HG02623 (cell line): ENCODE measurements around the gene POGLUT3.

ENCODE experiments used
- ATAC-seq: cut with Tn5 transposase; IDR thresholded peaks from one replicate; pipeline ENCODE4 v1.9.1; 2021; ENCODE audit warnings: moderate library complexity; ENCODE audit not compliant: unreplicated experiment

POGLUT3 gene, protein sequence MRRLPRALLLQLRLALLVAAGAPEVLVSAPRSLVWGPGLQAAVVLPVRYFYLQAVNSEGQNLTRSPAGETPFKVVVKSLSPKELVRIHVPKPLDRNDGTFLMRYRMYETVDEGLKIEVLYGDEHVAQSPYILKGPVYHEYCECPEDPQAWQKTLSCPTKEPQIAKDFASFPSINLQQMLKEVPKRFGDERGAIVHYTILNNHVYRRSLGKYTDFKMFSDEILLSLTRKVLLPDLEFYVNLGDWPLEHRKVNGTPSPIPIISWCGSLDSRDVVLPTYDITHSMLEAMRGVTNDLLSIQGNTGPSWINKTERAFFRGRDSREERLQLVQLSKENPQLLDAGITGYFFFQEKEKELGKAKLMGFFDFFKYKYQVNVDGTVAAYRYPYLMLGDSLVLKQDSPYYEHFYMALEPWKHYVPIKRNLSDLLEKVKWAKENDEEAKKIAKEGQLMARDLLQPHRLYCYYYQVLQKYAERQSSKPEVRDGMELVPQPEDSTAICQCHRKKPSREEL

DNA sequence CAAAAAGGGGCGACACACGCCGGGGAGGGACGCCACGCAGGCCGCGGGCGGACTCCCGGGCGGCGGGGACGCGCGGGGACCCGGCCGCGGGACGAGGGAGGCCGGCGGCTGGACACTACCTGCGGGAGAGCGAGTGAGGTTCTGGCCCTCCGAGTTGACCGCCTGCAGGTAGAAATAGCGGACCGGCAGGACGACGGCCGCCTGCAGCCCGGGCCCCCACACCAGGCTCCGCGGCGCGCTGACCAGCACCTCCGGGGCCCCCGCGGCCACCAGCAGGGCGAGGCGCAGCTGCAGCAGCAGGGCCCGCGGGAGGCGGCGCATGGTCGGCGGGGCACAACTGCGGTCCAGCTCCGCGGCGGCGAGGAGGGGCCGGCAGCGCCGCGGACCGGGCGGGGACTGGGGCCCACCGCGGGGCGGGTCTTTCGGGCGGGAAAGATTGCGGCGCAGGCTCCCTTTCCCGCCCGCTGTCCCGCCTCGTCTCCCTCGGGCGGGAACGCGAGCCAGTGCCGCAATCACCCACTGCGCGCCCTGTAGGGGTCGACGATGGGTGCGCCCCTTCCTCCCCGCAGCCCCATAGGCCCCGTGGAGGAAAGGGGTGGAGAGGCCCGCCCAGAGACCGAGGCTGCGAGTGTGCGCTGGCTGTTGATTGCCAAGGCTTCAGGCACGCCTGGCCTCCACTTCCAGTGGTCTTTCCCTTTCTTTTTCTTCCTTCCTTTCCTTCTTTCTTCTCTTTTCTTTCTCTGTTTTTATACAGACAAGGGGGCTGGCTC, at the start of gene POGLUT3:
TSS of gene POGLUT3 (minus strand) at position 339 of the 770 bp plus-strand sequence. CDS start at position 321, 18 bp downstream.
- peak; percentile 61 for ATAC-seq

DNA sequence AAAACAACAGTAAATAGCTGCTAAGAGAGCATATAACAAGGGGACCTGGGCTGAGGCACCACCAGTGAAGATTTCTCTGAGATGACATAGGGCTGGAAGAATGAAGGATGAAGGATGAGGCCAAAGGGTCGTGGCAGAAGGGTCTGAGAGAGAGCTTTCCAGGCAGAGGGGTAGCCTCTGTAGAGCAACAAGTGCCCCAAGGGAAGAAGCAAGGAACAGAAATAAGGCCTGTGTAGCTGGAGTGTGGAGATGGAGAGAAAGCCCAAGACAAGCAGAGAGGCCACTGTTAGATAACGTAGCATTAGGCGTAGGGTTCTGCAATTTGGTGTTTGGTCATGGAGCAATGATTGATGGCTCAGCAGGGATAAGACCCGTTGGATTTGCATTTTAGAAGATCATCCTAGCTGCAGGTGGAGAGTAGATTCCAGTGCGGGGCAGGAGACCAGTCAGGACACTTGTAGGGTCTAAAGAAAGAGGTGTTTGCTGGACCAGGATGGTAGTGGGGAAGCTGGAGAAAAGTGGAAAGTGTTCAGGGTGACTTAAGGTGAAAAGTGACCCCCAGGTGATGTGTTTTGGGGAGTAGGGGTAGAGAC, 47.8 kb upstream of the POGLUT3 start:
- ATAC-seq, result no peak

DNA sequence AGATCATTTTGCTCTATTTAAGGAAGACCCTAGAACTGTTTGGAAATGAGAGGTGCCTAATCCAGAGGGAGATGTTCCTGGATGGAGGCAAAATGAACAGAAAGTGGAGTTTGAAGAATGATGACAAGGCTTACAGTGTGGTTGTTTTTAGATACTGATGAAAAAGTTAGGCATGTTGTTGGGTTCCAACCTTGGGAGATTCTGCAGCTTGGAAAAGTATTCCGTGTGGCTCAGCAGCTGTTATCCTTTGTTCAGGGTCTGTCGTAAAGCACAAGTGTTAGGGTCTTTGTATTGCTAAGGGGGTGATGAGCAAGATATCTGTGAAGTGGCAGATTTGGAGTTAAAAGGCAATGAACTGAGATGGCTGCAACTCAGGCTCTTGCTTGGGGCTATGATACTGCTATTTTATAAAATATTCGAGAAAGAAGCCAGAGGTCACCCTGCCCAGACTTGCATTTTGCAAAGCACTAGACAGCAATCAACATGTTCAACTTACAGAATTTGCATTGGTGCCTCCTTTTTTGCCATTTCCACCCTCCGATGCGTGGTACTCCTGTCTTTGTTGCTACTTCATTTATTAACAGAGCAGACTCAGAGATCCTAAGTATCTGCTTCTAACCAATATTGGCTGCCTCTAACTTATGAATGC, 45.3 kb upstream of the POGLUT3 start:
- ATAC-seq, result no peak

DNA sequence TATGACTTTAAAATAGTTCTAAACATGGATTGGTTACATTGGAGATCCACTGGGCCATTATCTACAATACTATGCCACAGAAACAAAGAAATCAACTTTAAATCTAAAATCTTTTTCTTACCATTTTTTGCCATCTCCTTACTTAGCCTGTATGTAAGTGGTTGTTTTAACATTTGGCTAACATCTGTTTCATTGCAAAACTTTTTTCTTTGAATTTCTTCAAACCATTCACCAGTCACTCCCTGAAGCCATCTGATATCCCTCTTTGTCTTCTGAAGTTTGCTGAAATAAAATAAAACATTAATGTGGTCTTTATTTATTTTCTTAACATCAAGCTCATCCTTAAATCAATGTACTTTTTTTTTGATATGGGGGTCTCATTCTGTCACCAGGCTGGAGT, 43.3 kb upstream of the POGLUT3 start:
- no peak for ATAC-seq

DNA sequence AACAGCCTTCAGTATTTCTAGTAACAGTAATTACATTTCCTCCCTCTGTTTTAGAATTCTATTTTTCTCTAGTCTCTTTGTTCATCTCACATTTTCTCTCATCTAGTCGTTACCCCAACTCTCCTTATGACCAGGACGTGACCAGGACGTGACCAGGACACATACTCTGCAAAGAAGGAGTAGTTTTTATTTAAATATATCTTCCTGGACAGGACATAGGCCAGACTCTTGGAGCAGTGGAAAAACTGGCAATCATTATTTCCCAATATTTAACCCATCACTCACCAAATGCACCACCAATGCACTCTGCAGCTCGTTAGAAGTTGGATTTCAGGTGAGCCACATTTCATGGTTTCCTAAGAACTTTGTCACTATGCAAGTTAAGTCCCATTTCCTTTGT, 40.3 kb upstream of the POGLUT3 start:
- no peak for ATAC-seq

DNA sequence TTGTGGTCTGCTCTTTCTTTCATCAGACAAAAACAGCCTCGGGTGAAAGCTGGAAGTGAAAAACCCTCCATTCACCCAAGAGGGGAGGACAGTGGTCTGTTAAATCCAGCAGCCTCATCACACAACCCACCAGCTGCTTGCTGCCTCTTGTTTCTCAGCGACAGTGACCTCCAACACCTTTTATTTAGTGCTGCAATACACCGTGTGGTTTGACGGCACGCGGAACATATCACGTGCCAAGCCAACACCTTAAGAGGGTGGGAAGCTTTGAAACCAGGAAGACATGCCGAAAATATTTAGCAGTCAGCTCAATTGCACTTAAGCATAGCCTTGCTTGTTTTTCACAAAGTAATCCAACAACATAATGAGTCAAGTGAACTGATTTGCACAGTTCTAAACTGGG, 39.8 kb upstream of the POGLUT3 start:
- no peak for ATAC-seq

DNA sequence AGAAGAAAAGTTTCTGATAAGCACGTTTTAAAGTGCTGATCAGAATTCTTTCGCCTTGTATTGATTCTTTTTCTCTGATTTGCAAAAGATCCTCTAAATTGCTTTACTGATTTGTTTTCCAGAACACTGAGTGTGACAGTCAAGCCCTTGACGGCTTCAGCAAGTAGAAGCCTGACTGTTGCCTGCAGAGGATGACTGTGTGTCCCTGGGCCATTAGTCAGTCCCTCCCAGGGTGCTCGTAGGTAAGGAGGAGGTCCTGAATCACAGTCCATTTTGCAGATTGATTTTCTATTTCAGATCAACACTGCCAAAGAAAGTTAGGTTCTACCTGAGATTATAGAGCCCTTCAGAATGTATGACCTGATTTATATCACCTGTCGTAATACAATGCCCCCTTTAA, 38.6 kb upstream of the POGLUT3 start:
- ATAC-seq, result no peak

DNA sequence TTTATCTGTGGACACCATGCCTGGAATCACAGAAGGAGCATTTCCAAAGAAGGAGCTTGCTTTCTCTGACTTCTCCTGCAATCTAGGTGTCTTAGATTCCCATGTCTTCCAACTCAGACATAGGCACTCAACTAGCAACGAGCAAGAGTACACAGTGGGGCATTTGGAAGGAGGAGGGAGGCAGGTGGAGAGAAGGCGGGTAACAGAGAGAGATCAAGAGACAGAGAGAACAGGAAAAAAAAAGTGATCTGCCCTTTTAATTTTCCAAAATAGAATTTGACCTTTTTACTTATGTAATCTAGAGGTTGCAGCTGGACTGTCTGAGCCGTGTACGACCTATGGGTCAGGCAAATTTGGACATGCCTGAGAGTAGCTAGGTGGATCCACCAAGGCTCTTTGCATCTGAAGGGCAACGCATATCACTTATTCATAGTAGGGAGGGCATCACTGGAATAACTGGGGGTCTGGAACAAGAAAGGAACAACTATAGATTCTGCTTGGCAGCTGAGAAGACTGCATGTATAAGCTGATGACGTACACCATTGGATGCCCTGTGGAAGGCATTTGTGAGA, 37.3 kb upstream of the POGLUT3 start:
- no peak for ATAC-seq

DNA sequence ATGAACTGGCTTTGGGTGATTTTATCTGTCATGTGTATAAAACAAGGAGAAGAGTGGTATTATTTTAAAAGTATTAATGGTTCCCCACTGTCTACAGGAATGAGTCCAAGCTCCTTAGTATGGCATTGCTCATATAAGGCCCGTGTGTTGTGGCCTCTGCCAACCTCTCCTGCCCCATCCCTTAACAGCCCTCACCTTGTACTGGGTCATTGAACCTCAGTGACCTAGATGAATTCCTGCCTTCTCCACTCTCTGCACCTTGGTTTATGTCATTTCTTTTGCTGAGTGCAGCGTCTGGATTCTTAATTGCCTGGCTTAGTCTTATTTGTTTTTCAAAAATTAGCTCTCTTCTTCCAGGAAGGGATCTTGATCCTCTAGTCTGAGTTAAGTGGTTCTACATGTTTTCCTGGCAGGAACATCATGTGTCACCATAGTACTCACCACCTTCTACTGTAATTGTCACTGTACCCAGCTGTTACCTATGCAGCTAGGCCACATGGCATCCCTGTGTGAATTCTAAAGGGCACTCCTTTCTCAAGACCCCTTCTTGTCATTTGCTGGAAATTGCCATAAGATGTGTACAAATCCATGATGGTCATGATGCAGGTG, 36.2 kb upstream of the POGLUT3 start:
- ATAC-seq, result no peak

DNA sequence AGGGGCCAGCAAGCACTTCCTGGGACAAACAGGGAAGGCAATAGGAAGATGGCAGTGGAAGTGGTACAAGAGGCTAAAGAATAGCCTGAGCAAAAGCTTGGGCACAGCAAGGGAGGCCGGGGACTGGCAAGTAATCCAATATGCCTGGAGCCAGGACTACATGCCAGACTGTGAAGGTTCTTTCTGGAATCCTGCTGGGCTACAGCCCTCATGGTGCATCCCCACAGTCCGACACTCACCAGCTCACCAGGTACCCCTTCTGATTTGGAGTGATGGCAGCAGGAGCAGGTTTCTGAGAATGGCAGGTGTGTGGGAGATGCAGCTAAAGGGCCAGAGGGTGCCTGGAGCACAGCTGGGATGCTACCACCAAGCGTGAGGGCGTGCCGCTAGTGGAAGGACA, 32.2 kb upstream of the POGLUT3 start:
- no peak for ATAC-seq

DNA sequence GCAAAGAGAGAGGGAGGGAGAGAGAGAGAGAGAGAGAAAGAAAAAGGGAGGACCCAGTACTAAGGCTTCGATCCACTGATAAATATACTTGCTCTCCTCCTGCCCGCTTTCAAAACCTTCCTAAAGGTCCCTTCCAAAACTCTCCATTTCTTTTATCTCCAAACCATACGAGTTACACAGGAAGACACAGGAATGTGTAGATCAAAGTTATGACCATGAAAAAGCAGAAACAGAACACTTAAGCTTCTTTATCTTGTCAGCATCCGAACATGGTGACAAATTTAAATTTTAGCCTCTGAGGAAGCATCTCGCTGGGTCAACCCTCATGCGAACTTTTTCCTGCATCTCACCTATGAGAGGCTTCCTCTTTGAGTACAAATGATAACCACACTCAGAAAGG, 29.2 kb upstream of the POGLUT3 start:
- ATAC-seq, result no peak

DNA sequence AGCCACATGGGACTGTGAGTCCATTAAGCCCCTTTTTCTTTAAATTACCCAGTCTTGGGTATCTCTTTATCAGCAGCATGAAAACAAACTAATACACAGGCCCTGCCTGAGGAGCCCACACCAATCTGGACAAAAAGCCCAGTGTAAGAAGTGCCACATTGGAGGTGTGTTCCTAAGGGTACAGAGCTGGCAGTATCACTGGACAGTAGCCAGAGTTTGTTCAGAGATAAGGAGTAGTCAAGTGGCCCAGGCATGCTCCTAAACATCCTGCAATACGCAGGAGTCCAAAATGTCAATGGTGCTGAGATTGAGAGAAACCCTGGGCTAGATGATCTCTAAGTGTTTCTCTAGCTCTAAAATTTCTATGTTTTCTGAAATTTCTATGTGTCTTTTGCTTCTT, 27.0 kb upstream of the POGLUT3 start:
- no peak for ATAC-seq

DNA sequence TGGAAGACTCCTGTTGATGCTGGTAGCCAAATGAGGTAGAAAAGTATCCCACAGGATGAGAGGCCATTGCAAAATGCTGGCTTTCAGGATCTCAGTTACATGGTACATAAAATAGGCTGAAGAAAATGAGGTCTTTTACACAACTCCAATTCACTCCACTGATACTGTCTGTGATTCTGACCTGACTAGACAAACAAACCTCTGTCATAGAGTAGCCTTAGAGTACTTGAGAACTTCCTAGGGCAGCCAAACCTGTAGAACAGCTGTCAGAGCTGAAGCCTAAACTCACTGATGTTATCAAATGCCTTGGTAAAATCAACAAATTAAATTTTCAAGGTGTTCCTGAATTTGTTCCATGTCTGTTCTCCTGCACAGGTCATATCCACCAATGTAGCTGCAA, 26.2 kb upstream of the POGLUT3 start:
- no peak for ATAC-seq

DNA sequence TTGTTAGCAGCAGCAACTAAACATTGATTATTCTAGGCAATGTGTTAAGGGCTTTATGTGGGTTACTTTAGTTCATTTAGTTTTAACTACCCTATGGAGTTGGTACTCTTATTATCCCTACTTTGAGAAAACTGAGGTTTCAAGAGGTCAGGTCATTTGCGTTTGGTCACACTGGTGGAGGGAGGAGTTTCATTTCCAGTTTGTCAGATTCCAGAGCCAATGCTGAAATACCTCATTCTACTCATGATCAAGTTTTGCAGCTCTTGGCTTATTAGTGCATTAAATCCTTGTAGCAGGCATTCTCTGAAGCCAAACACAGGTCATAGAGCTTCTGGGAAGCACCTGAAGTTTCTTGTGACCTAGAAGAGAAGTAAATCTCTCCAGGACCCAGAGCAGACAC, 24.1 kb upstream of the POGLUT3 start:
- no peak for ATAC-seq

DNA sequence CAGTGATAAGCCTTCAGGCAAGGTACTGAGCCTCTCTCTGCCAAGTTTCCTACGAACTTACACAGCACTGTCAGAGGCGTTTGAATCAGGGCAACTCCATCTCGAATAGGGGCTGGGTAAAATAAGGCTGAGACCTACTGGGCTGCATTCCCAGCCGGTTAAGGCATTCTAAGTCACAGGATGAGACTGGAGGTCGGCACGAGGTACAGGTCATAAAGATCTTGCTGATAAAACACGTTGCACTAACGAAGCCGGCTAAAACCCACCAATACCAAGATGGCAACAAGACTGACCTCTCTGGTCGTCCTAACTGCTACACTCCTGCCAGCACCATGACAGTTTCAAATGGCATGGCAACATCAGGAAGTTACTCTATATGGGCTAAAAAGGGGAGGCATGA, 20.4 kb upstream of the POGLUT3 start:
- ATAC-seq, result no peak

DNA sequence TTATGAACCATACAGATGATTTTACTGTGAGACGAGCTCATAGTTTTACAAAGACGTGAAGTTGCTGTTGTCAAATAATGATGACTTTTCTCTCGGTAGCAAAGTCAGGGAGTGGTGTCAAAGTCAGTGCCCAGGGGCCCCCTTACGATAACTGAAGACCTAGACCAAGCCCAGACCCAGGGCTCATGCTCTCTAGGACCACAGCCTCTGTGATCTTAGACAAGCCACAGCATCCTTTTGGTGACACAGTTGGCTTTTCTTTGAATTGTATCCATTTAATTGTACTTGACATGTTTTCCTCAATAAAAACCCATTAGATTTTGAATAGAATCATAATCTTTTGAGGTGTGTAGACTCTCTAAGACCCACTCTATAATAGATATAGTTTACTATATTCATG, 17.9 kb upstream of the POGLUT3 start:
- ATAC-seq, result no peak

DNA sequence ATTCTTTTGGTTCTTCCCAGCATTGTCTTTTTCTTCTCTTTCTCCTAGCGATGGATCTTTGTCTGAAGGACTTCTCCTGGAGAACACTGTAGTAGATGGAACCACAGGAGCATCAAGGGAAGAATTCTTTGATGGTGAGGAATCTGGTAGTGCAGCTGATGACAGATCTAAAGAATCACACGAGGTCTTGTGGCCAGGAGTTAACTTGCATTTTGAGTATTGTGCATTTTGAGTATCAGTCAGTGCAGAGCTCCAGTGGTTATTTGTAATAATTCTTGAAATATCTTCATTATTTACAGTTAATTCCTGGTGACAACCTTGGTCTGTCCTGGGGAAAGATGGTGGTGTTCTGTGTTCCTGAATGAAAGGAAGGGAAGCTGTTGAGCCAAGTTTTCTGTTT, 14.5 kb upstream of the POGLUT3 start:
- no peak for ATAC-seq

DNA sequence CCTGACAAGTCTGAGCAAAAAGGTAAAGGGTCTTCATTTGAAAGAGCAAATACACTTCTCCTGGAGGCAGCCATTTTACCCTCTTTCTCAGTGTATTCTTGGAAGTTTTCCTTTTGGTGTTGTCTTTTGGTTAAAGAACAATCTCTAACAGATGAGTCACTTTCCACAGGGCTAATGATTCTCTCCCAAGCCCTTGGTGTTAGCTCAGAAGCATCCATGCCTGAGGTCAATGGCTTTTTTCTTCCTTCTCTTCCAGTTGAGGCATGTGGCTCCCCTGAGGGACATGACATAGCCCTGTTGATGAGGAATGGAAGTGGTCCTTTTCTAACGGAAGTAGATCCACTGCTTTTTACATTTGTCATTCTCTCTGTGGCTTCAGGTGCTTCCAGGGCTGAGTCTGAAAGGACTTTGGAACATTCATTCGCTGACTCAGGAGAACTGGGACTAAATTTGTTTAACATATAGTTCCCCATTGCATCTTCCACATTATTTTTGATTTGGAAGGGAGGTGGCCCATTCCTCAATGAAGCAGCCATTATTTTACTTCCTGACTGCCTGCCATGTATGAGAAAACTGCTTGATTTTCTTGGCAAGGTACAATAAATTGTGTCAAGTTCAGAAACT, 13.8 kb upstream of the POGLUT3 start:
- ATAC-seq, result no peak

DNA sequence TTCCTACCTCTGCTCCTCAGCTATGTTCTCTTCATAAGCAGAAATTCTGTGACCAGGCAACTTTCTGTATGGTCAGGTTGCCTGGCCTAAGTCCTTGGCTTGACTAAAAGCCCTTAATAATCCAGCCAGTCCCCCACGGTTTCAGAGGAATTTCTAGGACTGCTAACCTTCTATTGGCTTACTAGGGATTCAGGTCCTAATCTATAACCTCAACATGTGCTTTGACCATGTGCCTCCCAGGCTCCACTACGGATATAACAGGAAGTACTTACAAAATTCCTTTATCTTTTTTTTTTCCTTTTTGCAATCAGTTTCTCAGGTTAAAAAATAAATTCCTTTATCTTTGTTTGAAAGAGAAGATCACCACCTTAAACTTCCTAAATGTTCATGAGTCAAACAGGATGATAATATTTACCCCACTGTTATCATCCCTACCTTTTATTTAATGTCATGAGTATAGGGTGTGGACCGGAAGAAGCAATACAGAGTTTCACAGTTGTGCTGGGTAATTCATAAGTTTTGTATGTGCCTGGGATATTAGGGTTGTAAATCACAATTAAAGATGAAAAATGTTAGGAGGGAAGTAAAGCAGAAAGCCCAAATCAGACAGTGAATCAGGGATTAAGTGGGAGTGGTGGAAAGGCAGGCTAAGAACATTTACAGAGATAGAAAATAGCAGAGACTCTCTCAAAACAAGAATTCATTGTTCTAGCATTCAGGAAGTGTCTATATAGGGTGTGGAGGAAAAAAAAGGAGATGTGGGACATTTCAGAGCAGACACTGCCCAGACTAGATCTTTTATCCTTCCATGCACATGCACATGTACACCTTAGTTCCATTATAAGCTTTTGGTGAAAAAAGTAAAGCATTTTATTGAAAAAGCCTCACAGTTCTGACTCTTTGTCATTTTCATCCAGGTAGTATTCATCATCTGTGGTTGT, 10.7 kb upstream of the POGLUT3 start:
- no peak for ATAC-seq
